ENCODE data around the gene FBXO28.
"Not testable (repeated sequence)": the region's sequence is repeated elsewhere in the genome, so short reads cannot be mapped to it uniquely, and the experiment has no call there.

Gene FBXO28

DNA sequence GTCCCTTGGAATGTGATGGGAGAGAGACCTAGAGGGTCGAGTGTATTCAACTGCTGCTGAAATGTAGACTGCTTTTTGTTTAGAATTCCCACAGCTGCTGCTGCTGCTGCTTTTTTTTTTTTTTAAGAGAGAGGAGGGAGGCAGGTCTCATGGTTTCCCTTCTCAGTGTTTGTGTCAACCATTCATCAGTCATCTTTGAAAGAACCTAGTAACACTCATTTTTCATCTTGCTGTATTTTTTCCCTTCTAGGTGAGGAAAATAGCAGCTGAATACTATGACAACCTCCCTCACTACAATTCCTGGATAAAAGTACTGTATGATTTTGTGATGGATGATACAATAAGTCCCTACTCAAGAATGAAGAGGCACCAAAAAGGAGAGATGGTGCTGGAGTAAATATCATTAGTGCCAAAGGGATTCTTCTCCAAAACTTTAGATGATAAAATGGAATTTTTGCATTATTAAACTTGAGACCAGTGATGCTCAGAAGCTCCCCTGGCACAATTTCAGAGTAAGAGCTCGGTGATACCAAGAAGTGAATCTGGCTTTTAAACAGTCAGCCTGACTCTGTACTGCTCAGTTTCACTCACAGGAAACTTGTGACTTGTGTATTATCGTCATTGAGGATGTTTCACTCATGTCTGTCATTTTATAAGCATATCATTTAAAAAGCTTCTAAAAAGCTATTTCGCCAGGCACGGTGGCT, 78.3 kb downstream of the FBXO28 start:
- DNase-seq: peak; percentile 78

DNA sequence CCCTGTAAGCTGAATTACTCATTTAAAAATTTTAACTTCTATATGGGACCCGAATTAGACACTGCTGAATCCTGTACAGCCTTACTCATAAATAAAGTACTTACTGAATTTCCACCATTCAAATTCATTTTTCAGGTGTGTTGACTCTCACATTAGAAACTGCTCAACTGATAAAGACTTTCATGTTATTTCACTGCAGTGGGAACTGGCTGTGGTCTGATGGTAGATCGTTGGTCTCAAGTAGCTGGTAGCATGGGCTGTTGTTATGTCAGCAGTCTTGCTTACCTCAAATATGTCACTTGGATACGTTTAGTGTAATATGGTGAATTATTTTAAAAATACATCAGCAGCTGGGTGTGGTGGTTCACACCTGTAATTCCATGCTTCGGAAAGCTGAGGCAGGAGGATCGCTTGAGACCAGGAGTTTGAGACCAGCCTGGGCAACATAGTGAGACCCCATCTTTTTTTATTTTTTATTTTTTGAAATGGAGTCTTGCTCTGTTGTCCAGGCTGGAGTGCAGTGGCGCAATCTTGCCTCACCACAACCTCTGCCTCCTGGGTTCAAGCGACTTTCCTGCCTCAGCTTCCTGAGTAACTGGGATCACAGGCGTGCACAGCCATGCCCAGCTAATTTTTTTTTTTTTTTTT, 79.5 kb downstream of the FBXO28 start:
- peak; percentile 46 for DNase-seq

DNA sequence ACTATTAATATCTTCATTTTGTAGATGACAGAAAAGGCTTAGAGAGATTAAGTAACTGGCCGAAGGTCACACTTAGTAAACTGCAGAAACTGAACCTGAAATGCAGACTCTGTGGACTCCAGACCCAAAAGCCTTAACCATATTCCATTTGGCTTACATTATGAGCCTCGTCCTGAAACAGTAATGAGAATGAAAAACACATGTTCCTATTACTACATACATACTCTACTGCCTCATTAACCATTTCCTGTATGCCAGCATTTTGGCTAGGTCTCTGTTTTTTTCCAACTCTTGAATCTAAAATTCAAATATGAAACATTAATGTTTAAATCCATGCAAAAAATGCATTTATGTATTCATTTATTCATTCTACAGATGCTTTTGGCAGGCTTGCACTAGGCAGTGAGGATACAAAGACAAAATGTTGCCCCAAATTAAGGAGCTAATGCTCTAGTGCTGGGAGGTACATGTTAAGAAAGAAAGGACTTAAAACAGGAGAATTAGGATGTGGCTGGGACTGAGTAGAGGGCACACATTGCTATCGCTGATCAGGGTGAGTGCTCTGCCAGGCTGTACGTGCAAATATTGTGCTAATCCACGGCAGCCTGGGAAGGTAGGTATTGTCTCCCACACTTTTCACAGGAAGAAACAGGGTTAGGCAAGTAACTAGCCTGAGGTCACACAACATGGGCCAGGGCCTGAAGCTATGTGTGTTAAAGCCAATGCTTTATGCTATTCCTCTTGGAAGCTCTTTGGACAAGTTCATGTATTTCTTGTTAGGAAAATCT, 83.1 kb downstream of the FBXO28 start:
- no peak for DNase-seq

DNA sequence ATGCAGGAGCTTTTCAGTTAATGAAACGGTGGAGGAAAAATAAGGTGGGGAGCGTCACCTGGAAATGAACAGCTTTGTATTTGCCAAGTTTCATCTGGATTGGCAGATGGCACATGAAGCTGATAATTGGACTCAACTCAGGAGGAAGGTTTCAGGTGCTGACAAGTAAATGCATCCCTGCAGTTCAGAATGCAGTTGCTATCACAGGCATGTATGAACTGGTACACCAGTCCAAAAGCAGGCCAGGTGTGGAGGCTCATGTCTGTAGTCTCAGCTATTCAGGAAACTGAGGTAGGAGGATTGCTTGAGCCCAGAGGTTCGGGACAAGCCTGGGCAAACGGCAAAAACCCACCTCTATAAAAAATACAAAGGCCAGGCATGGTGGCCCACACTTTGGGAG, 84.7 kb downstream of the FBXO28 start:
- DNase-seq: no peak

DNA sequence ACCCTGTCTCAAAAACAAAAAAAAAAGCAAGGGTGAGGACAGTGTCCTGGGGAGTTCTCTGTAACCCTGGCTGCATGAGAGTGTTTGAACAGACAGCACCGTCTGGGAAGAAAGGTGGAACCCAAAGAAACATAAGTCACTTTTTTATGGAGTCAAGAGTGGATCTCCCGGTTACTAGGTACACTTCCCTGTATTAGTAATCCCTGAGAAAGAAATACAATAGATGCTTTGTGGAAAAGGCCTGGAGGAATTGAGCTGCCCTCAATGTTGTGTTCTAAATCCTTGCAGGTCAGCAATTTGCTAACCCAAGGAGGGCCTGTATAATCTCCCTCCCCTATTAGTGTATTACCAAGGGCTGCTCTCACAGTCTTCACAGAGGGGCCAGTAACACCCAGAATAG, 85.8 kb downstream of the FBXO28 start:
- no peak for DNase-seq

DNA sequence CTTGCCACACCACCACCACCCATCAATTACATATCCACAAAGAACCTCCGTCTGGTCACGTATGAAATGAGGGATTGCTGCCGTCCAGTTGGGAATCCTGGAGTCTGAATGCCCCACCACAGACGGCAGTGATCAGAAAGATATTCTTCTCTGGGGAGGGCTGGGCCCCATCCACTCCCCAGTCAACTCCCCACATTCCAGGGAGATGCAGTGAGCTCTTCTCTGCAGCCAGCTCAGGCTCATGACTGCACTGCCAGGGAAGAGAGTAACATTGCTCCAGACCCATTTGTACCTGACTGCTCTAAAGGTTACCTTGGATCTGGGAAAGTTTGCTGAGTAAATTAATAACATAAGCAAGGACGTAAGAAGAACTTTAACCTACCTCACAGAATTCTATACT, 87.5 kb downstream of the FBXO28 start:
- no peak for DNase-seq

DNA sequence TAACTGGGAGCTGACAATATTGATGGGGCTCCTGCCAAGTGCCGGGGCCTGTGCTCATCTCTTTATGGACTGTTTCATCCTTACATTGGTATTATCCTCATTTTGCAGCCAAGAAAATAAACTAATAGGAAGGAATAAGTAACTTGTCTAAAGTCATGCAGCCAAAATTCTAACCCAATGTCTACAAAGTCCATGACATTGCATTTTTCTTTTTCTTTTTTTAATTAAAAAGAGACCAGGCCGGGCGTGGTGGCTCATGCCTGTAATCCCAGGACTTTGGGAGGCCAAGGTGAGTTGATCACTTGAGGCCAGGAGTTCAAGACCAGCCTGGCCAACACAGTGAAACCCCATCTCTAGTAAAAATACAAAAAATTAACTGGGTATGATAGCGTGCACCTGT, 87.9 kb downstream of the FBXO28 start:
- DNase-seq: no peak

DNA sequence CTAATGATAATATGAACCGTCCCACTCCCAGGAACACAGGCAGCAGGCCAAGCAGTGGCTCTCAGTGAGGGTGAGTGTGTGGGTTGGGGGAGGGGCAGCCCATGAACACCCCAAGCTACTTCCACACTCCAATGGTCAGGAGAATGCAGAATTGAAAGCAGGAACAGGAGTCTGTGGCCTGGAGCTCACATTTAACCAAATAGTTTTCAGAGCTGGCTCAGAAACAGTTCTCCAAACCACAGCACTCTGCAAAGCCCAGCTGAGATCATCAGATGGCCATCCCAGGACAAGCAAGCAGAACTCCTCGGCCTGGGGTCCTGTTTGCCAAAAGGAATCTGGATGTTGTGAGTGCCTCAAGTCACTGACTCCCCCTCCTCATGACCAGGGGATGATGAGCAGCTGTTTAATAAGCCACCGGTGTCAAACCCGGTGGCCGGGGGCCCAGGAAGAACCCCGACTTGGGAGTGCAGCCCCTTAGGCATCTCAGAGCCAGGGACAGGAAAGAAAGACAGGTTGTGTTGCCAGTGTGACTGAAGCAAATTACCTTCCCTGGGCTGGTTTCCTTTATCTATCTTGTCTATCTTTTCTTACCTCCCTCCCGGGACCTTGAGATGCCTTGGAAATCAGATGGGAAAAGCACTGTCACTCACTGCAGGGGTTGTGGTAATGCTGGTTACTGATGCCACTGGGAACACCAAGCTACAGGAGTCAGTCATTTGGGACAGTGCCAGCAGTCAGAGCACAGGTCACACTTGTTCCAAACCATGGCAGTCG, 89.5 kb downstream of the FBXO28 start:
- DNase-seq: no peak

DNA sequence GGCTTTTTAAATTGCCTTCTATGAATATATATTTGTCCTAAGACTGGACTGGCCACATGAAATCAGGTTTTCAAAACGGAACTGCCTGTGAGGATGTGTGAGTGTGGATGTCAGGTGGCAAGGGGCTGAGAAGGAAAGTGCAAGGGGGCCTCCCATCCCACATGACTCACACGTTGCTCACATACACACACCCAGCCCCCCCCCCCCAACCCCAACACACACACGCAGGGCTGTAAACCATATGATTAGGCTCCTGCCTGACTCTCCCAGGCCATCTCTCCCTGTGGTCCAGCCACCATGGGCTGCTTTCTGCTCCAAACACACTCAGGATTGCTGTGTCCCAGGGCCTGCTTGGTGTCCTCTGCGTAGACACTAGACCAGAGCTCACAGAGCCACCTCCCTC, 91.5 kb downstream of the FBXO28 start:
- peak; percentile 51 for DNase-seq

DNA sequence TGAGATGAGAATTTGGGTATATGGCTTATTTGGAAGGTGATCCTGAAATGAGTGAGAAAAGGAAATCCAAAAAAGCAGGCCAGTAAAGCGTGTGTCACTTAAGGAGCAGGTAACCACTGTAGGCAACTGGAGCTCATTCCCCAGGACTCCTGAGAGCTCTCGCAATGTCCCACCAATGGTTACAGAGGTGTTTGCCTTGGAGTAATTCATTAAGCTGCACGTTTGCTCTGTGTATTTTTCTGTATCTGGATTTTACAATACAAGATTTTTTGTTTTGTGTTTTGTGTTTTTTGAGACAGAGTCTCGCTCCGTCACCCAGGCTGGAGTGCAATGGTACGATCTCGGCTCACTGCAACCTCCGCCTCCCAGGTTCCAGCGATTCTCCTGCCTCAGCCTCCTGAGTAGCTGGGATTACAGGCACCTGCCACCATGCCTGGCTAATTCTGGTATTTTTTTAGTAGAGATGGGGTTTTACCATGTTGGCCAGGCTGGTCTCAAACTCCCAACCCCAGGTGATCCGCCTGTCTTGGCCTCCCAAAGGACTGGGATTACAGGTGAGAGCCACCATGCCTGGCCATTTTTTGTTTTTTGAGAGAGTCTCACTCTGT, 92.1 kb downstream of the FBXO28 start:
- not testable (repeated sequence) for DNase-seq

DNA sequence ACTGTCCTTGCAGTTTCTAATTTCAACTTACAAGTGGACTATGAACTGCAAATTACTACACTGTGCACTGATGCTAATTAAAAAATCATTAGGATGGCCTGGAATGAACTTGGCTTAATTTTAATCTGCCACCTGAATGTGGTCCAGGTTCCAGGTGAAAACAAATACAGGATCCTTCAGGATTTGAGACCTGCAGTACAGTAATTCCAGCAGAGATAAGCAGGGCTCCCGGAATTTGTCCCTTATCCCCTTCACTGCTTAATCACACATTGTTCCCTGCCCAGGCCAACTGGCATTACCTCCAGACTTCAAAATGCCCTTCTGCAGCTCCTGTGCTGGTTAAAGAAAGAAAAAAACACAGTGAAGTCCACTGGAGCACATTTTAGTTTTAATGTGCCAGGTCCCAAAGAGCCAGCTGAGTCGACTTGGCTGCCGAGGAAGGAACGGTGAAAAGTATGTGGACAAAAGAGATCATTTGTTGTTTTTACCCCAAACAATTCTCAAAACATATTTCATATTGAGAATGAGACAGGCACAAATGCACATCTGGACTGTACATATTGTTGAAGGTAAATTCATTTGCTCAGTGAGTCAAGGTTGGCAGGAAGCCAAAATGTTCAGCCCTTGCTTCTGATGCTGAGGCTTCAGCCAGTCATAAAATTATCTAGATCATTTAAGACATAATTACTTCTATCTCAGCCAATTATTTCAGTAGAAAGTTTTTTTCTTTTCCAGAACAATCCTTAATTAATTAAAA, 97.5 kb downstream of the FBXO28 start:
- no peak for DNase-seq
